ENCODE measurements around the gene KLHDC8A. TPM values are rescaled to one million over a fixed set of nuclear protein-coding genes. Genes with fewer than 3 reads are reported as not detected.
"Not testable (repeated sequence)": the region's sequence is repeated elsewhere in the genome, so short reads cannot be mapped to it uniquely, and the experiment has no call there.

Gene KLHDC8A
- total and polyA plus RNA-seq, 7 experiments from 2014 or later: not detected

DNA sequence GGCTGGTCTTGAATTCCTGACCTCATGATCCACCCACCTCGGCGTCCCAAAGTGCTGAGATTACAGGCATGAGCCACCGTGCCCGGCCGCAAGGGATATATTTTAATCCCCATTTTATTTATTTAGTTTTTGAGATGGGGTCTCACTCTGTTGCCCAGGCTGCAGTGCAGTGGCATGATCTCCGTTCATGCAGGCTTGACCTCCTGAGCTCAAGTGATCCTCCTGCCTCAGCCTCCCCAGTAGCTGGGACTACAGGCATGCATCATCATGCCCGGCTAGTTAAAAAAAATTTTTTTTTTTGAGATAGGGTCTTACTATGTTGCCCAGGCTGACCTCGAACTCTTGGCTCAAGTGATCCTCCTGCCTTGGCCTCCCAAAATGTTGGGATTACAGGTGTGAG, 8.4 kb upstream of the KLHDC8A start:
- H3K9me3 Mint-ChIP-seq; H3K4me3 ChIP-seq (ENCODE audit: low read length); H3K27ac Mint-ChIP-seq; H3K36me3 ChIP-seq (ENCODE audit: control insufficient read depth in 2 of 3, insufficient read depth in 3 of 3, low read length in 3 of 3); intact Hi-C loops (cut with micrococcal nuclease); H3K9me3 ChIP-seq (ENCODE audit: control insufficient read depth in 2 of 3, low read length in 3 of 3); H3K27me3 ChIP-seq (ENCODE audit: control insufficient read depth in 2 of 2, insufficient read depth in 2 of 2, low read length in 2 of 2); H3K4me1 ChIP-seq (ENCODE audit: control insufficient read depth in 2 of 2, insufficient read depth in 2 of 2, low read length in 2 of 2); H3K4me1 Mint-ChIP-seq; CTCF ChIA-PET; H3K36me3 Mint-ChIP-seq; H3K27ac ChIP-seq (ENCODE audit: low read depth, low read length); DNase-seq; H3K4me3 Mint-ChIP-seq; ATAC-seq: not testable (repeated sequence)
- POLR2A ChIA-PET: interaction anchor here (0.7 kb wide), 1 partner anchor 67 kb away, joined by 3 read pairs; no protein-coding TSS in a partner anchor
- H3K27me3 Mint-ChIP-seq: peaks cover 0 to 36% (median 5%) of the 10 kb centered on the region in 5 donors

DNA sequence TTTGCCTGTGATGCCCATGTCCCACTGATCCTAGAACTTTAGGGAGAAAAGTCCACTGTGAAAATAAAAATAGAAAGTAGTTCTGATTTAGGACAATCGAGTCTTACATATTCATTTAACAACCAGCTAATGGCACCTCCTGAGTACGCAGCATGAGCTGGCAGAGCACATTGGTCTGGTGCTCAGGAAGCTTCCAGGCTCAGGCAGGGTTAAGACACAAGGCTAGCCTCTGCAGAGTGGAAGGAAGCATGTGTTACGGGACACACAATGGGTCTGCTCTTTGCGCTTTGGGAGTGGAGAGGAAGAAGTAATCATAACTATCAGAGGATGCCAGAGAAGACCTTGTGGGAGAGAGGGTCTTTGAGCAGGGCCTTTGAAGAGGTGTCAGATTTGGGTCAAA, 4.2 kb upstream of the KLHDC8A start:
- no peaks in the 10 kb centered on the region for H3K9me3 ChIP-seq (ENCODE audit: control insufficient read depth in 2 of 3, low read length in 3 of 3)
- H3K27ac ChIP-seq (ENCODE audit: low read depth, low read length): no peak overlapping the region
- Mint-ChIP-seq H3K9me3 (no peaks in the 10 kb centered on the region), H3K36me3 (no peaks in the 10 kb centered on the region), H3K27ac (no peak overlapping the region), H3K4me3 (no peak overlapping the region), H3K27me3 (peaks cover 11 to 50% (median 15%) of the 10 kb centered on the region in 5 donors), H3K4me1 (peaks cover 0 to 4% (median 0%) of the 10 kb centered on the region in 7 donors)
- CTCF ChIA-PET: no interaction called here
- no peaks in the 10 kb centered on the region for H3K36me3 ChIP-seq (ENCODE audit: control insufficient read depth in 2 of 3, insufficient read depth in 3 of 3, low read length in 3 of 3)
- DNase-seq (no peak), ATAC-seq (no peak)
- no peaks in the 10 kb centered on the region for H3K4me1 ChIP-seq (ENCODE audit: control insufficient read depth in 2 of 2, insufficient read depth in 2 of 2, low read length in 2 of 2)
- no peaks in the 10 kb centered on the region for H3K27me3 ChIP-seq (ENCODE audit: control insufficient read depth in 2 of 2, insufficient read depth in 2 of 2, low read length in 2 of 2)
- no peak overlapping the region for H3K4me3 ChIP-seq (ENCODE audit: low read length)
- intact Hi-C loops (cut with micrococcal nuclease): no loop called here
- POLR2A ChIA-PET: no interaction called here

DNA sequence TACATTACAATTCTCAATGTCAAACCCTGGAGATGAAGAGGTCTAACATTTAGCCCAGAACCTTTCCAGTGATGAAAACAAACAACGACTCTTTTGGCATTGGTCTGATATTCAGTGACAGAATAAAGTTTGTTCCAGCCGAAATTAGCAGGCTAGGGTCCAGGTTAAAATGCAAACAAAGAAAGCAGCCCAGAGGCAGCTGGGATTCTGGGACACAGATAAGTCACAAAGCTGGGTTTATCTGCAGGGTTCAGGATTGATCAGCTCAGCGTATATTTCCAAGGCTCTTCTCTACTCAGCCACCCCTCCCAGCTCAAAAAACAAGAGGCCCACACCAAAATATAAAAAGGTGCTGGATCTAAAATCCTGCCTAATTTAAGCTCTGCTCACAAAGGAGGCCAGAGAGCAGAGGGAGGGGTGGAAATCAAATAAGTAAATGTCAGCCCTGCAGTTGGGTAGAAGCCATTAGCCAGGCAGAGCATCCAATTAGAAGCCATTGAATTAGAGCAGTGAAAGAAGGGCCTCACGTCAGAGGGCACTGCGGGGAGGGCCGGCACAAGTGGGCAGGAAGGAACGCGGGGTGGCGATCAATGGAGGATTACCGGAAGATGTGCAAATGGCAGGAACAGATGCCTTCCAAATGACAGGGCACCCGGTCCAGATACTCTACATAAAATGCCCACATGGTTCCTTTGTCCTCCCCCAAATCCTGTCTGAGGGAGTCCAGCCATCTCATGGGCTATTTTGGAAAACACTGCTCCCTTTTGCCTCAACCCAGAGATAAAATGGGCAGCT, 3.2 kb upstream of the KLHDC8A start:
- intact Hi-C loops (cut with micrococcal nuclease): no loop called here
- ATAC-seq (no peak), DNase-seq (no peak)
- H3K27me3 ChIP-seq (ENCODE audit: control insufficient read depth in 2 of 2, insufficient read depth in 2 of 2, low read length in 2 of 2): no peaks in the 10 kb centered on the region
- H3K4me1 ChIP-seq (ENCODE audit: control insufficient read depth in 2 of 2, insufficient read depth in 2 of 2, low read length in 2 of 2): no peaks in the 10 kb centered on the region
- H3K4me3 Mint-ChIP-seq: no peak overlapping the region
- H3K4me1 Mint-ChIP-seq: peaks cover 0 to 4% (median 0%) of the 10 kb centered on the region in 7 donors
- no peaks in the 10 kb centered on the region for H3K36me3 ChIP-seq (ENCODE audit: control insufficient read depth in 2 of 3, insufficient read depth in 3 of 3, low read length in 3 of 3)
- no peak overlapping the region for H3K27ac ChIP-seq (ENCODE audit: low read depth, low read length)
- H3K9me3 Mint-ChIP-seq: no peaks in the 10 kb centered on the region
- POLR2A ChIA-PET: no interaction called here
- no peaks in the 10 kb centered on the region for H3K9me3 ChIP-seq (ENCODE audit: control insufficient read depth in 2 of 3, low read length in 3 of 3)
- H3K36me3 Mint-ChIP-seq: no peaks in the 10 kb centered on the region
- no peak overlapping the region for H3K4me3 ChIP-seq (ENCODE audit: low read length)
- CTCF ChIA-PET: interaction anchor here (0.7 kb wide), 1 partner anchor 85 kb away, joined by 4 read pairs; no protein-coding TSS in a partner anchor
- no peak overlapping the region for H3K27ac Mint-ChIP-seq
- H3K27me3 Mint-ChIP-seq: peaks cover 11 to 47% (median 15%) of the 10 kb centered on the region in 5 donors

DNA sequence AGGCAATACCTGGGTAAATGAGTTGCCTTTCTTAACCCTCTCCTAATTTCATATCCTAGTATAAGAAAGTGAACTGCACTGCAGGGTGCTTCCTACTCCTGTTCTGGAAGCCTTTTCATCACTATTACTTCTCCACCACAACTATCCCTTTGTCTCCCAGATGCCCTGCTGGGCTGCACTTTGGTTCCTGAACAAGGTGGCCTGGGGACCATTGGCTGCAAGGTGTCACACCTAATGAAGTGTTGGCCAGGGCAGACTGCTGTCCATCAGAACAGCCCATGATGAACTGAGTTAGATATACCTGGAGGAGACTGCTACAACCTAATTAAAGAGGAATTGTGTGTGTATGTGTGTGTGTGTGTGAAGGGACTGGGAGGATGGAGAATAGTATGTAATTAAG, 1.9 kb upstream of the KLHDC8A start:
- DNase-seq (no peak), ATAC-seq (no peak)
- H3K27ac Mint-ChIP-seq: no peak overlapping the region
- no peak overlapping the region for H3K27ac ChIP-seq (ENCODE audit: low read depth, low read length)
- H3K27me3 ChIP-seq (ENCODE audit: control insufficient read depth in 2 of 2, insufficient read depth in 2 of 2, low read length in 2 of 2): no peaks in the 10 kb centered on the region
- H3K4me3 ChIP-seq (ENCODE audit: low read length): no peak overlapping the region
- H3K4me3 Mint-ChIP-seq: no peak overlapping the region
- H3K27me3 Mint-ChIP-seq: peaks cover 11 to 51% (median 18%) of the 10 kb centered on the region in 5 donors
- ChIA-PET POLR2A (no interaction called here), CTCF (no interaction called here)
- H3K4me1 Mint-ChIP-seq: peaks cover 0 to 4% (median 0%) of the 10 kb centered on the region in 7 donors
- no peaks in the 10 kb centered on the region for H3K36me3 ChIP-seq (ENCODE audit: control insufficient read depth in 2 of 3, insufficient read depth in 3 of 3, low read length in 3 of 3)
- no peaks in the 10 kb centered on the region for H3K36me3 Mint-ChIP-seq
- intact Hi-C loops (cut with micrococcal nuclease): no loop called here
- no peaks in the 10 kb centered on the region for H3K9me3 Mint-ChIP-seq
- H3K9me3 ChIP-seq (ENCODE audit: control insufficient read depth in 2 of 3, low read length in 3 of 3): no peaks in the 10 kb centered on the region
- no peaks in the 10 kb centered on the region for H3K4me1 ChIP-seq (ENCODE audit: control insufficient read depth in 2 of 2, insufficient read depth in 2 of 2, low read length in 2 of 2)

DNA sequence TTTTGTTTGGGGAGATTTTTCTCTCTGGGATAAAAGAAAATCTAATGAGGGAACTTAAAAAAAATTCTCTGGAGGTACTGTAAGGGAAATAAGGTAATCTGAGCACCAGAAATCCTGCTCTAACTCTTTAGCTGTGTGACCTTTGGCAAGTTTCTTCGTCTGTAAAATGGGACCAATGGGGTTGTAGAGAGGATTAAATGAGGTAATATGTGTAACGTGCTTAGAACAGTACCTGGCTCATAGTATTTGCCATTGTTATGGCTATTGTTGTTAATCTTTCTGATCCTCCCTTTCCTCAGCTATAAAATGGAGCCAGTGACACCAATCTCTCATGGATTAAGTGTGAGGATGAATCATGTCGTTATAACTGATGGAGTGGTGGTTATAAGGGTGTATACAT, 845 bp upstream of the KLHDC8A start:
- Mint-ChIP-seq H3K27ac (no peak overlapping the region), H3K4me1 (peaks cover 0 to 4% (median 0%) of the 10 kb centered on the region in 7 donors), H3K36me3 (no peaks in the 10 kb centered on the region), H3K4me3 (no peak overlapping the region), H3K9me3 (no peaks in the 10 kb centered on the region), H3K27me3 (peaks cover 11 to 50% (median 18%) of the 10 kb centered on the region in 5 donors)
- no peak for DNase-seq
- POLR2A ChIA-PET: no interaction called here
- intact Hi-C loops (cut with micrococcal nuclease): no loop called here
- no peaks in the 10 kb centered on the region for H3K27me3 ChIP-seq (ENCODE audit: control insufficient read depth in 2 of 2, insufficient read depth in 2 of 2, low read length in 2 of 2)
- ATAC-seq: no peak
- H3K4me3 ChIP-seq (ENCODE audit: low read length): no peak overlapping the region
- CTCF ChIA-PET: interaction anchor here (0.7 kb wide), 1 partner anchor 167 kb away, joined by 3 read pairs; no protein-coding TSS in a partner anchor
- no peaks in the 10 kb centered on the region for H3K9me3 ChIP-seq (ENCODE audit: control insufficient read depth in 2 of 3, low read length in 3 of 3)
- H3K4me1 ChIP-seq (ENCODE audit: control insufficient read depth in 2 of 2, insufficient read depth in 2 of 2, low read length in 2 of 2): no peaks in the 10 kb centered on the region
- H3K36me3 ChIP-seq (ENCODE audit: control insufficient read depth in 2 of 3, insufficient read depth in 3 of 3, low read length in 3 of 3): no peaks in the 10 kb centered on the region
- H3K27ac ChIP-seq (ENCODE audit: low read depth, low read length): no peak overlapping the region

DNA sequence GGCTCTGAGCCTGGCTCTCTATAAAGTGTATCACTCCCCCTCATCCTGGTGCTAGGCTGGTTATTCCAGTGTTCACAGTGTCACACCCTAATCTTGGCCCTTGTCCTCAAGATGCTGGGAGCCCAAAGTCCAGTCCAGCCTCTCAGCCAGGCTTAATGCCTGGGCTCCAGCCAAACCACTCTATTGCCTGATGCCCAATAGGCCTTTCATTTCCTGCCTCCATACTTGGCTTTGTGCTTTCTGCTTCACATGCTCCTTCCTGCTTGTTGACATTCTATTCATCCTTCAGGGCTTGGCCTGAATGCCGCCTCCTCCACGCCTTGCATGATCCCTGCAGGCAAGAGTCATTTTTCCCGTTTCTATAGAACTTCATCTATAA, 1.7 kb downstream of the KLHDC8A start:
- ATAC-seq (no peak), DNase-seq (no peak)
- intact Hi-C loops (cut with micrococcal nuclease): loop anchor here in 1 of 2 donors (2.0 kb wide), 1 partner anchor 76 kb away; no protein-coding TSS in a partner anchor
- no peaks in the 10 kb centered on the region for H3K4me1 ChIP-seq (ENCODE audit: control insufficient read depth in 2 of 2, insufficient read depth in 2 of 2, low read length in 2 of 2)
- no peaks in the 10 kb centered on the region for H3K36me3 ChIP-seq (ENCODE audit: control insufficient read depth in 2 of 3, insufficient read depth in 3 of 3, low read length in 3 of 3)
- Mint-ChIP-seq H3K27ac (no peak overlapping the region), H3K9me3 (no peaks in the 10 kb centered on the region), H3K27me3 (peaks cover 11 to 34% (median 18%) of the 10 kb centered on the region in 5 donors), H3K4me1 (peaks cover 0 to 4% (median 0%) of the 10 kb centered on the region in 7 donors), H3K36me3 (no peaks in the 10 kb centered on the region), H3K4me3 (no peak overlapping the region)
- no peaks in the 10 kb centered on the region for H3K9me3 ChIP-seq (ENCODE audit: control insufficient read depth in 2 of 3, low read length in 3 of 3)
- no peak overlapping the region for H3K27ac ChIP-seq (ENCODE audit: low read depth, low read length)
- no peak overlapping the region for H3K4me3 ChIP-seq (ENCODE audit: low read length)
- ChIA-PET CTCF (interaction anchor here (1.1 to 3.4 kb wide), 11 partner anchors 8 to 169 kb away, joined by 3 to 44 read pairs (median 6); partner anchors contain the start of gene NUAK2), POLR2A (no interaction called here)
- no peaks in the 10 kb centered on the region for H3K27me3 ChIP-seq (ENCODE audit: control insufficient read depth in 2 of 2, insufficient read depth in 2 of 2, low read length in 2 of 2)
